ENCODE measurements around the gene CCDC40.
"Not testable (repeated sequence)": the region's sequence is repeated elsewhere in the genome, so short reads cannot be mapped to it uniquely, and the experiment has no call there.

Gene CCDC40

GRCh38 chr17:80023481-80024205 is 12.8 kb upstream of the CCDC40 start:
- no peak for DNase-seq

- DNase-seq = no peak
Observed at GRCh38 chr17:80024206-80024972, 12.1 kb upstream of the CCDC40 start.

- DNase-seq = no peak
Observed at GRCh38 chr17:80025140-80025539, 11.3 kb upstream of the CCDC40 start.

GRCh38 chr17:80025796-80026195 is 10.6 kb upstream of the CCDC40 start:
- no peak for DNase-seq

- no peak for DNase-seq
Observed at GRCh38 chr17:80026359-80027042, 9.9 kb upstream of the CCDC40 start.

- no peak for DNase-seq
Observed at GRCh38 chr17:80027043-80027435, 9.4 kb upstream of the CCDC40 start.

GRCh38 chr17:80028030-80028429 is 8.4 kb upstream of the CCDC40 start:
- DNase-seq = no peak

- no peak for DNase-seq
Observed at GRCh38 chr17:80029258-80029974, 7.0 kb upstream of the CCDC40 start.

- DNase-seq = no peak
Observed at GRCh38 chr17:80030730-80031410, 5.6 kb upstream of the CCDC40 start.

GRCh38 chr17:80031691-80032430 is 4.6 kb upstream of the CCDC40 start:
- DNase-seq = no peak

- no peak for DNase-seq
Observed at GRCh38 chr17:80032614-80033171, 3.7 kb upstream of the CCDC40 start.

- no peak for DNase-seq
Observed at GRCh38 chr17:80033840-80034239, 2.6 kb upstream of the CCDC40 start.

GRCh38 chr17:80034791-80035686 is 1.4 kb upstream of the CCDC40 start:
- no peak for DNase-seq

- no peak for DNase-seq
Observed at GRCh38 chr17:80035687-80035936, 830 bp upstream of the CCDC40 start, which contains the start of gene TBC1D16. TBC1D16 (minus strand) TSS chr17:80035872; CDS start chr17:80013547, 22,325 bp downstream.

- DNase-seq = no peak
Observed at GRCh38 chr17:80036715-80037477, 454 bp downstream of the CCDC40 start.

- DNase-seq = no peak
Observed at GRCh38 chr17:80043963-80044362, 7.5 kb downstream of the CCDC40 start.

GRCh38 chr17:80045703-80046102 is 9.3 kb downstream of the CCDC40 start:
- no peak for DNase-seq

GRCh38 chr17:80046709-80047108 is 10.3 kb downstream of the CCDC40 start:
- not testable (repeated sequence) for DNase-seq

GRCh38 chr17:80047176-80047575 is 10.7 kb downstream of the CCDC40 start:
- DNase-seq = no peak

GRCh38 chr17:80049986-80050385 is 13.5 kb downstream of the CCDC40 start:
- no peak for DNase-seq
